ENCODE results near the gene AHSP. TPM values are rescaled to one million over a fixed set of nuclear protein-coding genes. Genes with fewer than 3 reads are reported as not detected.

AHSP gene
- total and polyA plus RNA-seq, 10 of the 15 experiments (the other 5 are each of a cell fraction or from before 2014, with no cell fraction given), result not detected

DNA sequence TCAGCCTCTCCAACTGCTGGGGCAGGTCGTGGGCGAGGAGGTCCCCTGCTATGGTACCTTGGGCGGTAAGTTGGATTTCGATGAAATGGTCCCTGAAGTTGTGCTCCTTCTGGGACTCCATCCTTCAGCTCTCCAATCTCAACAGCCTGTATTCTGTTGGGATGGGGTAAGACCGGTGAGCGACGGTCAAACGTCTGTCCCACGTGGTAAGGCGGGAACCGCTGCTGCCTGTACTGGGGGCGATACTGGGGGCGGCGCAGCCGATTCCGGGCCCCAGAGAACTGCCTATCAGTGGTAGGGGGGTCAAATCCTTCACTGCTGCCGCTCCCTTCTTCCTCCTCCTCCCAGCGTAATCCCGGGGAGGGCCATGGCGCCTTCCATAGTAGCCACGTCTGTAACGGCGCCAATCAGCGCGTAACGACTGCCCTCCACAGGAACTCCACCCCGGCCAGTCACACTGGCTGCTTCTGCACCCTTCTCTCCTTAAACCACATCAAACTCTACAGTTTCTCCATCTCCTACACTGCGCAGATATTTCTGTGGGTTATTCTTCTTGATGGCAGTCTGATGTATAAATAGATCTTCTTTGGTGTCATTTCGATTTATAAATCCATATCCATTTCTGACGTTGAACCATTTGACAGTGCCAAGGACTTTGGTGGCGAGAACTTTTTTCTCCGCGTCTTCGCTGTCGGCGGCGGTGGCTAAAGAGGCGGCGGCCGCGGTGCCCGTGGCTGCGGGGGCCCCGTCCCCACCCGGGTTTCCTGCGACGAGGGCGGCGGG, 41.1 kb downstream of the AHSP start:
- Histone ChIP-seq H3K36me3 (ENCODE audit: control insufficient read depth in 2 of 2, insufficient read depth in 2 of 2, low read length in 1 of 2) (no peaks in the 10 kb centered on the region), H3K9ac (ENCODE audit: control insufficient read depth, insufficient read depth, low read length) (no peak overlapping the region), H3K4me3 (no peak overlapping the region), H3K4me1 (ENCODE audit: control insufficient read depth, insufficient read depth, low read length) (no peaks in the 10 kb centered on the region), H3K9me3 (replicated peaks; ENCODE audit: control insufficient read depth, insufficient read depth, low read length) (no peaks in the 10 kb centered on the region; the same call in 2 of the 3 replicates), H3K27me3 (replicated peaks in 1 of 2; ENCODE audit: control insufficient read depth in 2 of 2, insufficient read depth in 2 of 2, low read length in 1 of 2) (no peaks in the 10 kb centered on the region), H3K79me2 (ENCODE audit: control insufficient read depth, insufficient read depth, low read length) (no peaks in the 10 kb centered on the region), H3K4me2 (ENCODE audit: control insufficient read depth, insufficient read depth) (no peak overlapping the region), H3K27ac (ENCODE audit: control insufficient read depth, insufficient read depth) (no peak overlapping the region), H2AFZ (ENCODE audit: control insufficient read depth, low read depth, low read length) (no peak overlapping the region), H4K20me1 (ENCODE audit: control insufficient read depth, insufficient read depth) (no peaks in the 10 kb centered on the region)
- 76% methylated on average over 45 of the region's 49 CpGs for WGBS (ENCODE audit: insufficient coverage, insufficient replicate concordance, low lambda C conversion rate, missing lambda C conversion rate)
- ChIA-PET RAD21 (ENCODE audit: unreplicated experiment) (no interaction called here), POLR2A (no interaction called here), CTCF (no interaction called here), SMC1A (ENCODE audit: uncharacterized antibody, unreplicated experiment) (no interaction called here)
- no peak for TF ChIP-seq NRF1 (conservative IDR thresholded peaks at IDR 0.05; ENCODE audit: low read depth, low read length)
- no peak for TF ChIP-seq SIN3A (IDR thresholded peaks at IDR 0.05; ENCODE audit: low read depth, low read length)
- TF ChIP-seq EED (IDR thresholded peaks at IDR 0.05; ENCODE audit: low read depth), result no peak
- TF ChIP-seq HDAC2 (IDR thresholded peaks at IDR 0.05), result no peak
- TF ChIP-seq ATF7 (IDR thresholded peaks at IDR 0.05; ENCODE audit: low read depth), result no peak
- TF ChIP-seq ZNF384 (IDR thresholded peaks at IDR 0.05; ENCODE audit: borderline replicate concordance, low read depth, low read length), result no peak
- TF ChIP-seq DPF2 (IDR thresholded peaks at IDR 0.05), result no peak
- no peak for TF ChIP-seq ZSCAN29 (IDR thresholded peaks at IDR 0.05)
- TF ChIP-seq, protein P1, sequence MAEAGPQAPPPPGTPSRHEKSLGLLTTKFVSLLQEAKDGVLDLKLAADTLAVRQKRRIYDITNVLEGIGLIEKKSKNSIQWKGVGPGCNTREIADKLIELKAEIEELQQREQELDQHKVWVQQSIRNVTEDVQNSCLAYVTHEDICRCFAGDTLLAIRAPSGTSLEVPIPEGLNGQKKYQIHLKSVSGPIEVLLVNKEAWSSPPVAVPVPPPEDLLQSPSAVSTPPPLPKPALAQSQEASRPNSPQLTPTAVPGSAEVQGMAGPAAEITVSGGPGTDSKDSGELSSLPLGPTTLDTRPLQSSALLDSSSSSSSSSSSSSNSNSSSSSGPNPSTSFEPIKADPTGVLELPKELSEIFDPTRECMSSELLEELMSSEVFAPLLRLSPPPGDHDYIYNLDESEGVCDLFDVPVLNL (IDR thresholded peaks at IDR 0.05; ENCODE audit: low read depth, low read length), result no peak
- no peak for TF ChIP-seq MYC (IDR thresholded peaks at IDR 0.05; ENCODE audit: insufficient read depth, insufficient read length, insufficient replicate concordance, low read length, severe bottlenecking)
- no TSS peak for BruUV-seq (replicated peaks)
- in situ Hi-C loops (cut with MboI), result no loop called here
- intact Hi-C loops (cut with micrococcal nuclease; ENCODE audit: unreplicated experiment), result loop anchor here (10.0 kb wide), 1 partner anchor 64 kb away; the partner anchor contains the start of gene RUSF1
- no peak for ATAC-seq
- no peak for DNase-seq (ENCODE audit: low read depth, low spot score)
- FAIRE-seq, result no peak

Data from GM12878 (cell line).